ENCODE measurements around the gene GLO1.

DNA sequence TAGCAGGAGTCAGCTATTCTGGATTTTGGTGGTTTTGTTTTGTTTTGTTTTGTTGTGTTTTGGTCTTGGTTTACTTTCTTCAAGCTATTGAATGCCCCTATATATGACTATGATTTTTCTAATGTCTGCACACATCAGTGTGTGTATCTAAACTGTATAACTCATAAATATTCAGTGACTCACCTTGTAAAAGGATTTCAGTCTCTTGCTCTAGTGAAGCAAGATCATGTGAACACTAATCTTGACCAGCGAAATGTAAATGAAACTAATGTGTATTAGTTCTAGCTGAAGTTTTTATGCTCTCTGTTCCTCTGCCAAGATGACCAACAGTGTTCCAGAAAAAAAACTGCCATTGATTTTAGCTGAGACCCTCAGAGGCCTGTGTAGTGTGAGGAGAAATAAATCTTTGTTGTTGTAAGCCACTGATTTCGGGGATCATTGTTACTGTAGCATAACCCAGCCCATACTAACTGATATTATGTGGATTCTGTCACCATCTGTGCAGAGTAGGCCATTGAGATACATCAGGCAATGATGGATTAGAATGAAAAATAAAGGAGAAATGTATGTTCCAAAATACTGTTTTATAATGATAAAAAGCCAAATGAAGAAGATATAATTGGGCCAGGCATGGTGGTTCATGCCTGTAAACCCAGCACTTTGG lies 51.7 kb downstream of the GLO1 start:
- TF ChIP-seq, protein P1, sequence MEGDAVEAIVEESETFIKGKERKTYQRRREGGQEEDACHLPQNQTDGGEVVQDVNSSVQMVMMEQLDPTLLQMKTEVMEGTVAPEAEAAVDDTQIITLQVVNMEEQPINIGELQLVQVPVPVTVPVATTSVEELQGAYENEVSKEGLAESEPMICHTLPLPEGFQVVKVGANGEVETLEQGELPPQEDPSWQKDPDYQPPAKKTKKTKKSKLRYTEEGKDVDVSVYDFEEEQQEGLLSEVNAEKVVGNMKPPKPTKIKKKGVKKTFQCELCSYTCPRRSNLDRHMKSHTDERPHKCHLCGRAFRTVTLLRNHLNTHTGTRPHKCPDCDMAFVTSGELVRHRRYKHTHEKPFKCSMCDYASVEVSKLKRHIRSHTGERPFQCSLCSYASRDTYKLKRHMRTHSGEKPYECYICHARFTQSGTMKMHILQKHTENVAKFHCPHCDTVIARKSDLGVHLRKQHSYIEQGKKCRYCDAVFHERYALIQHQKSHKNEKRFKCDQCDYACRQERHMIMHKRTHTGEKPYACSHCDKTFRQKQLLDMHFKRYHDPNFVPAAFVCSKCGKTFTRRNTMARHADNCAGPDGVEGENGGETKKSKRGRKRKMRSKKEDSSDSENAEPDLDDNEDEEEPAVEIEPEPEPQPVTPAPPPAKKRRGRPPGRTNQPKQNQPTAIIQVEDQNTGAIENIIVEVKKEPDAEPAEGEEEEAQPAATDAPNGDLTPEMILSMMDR (IDR thresholded peaks at IDR 0.05; ENCODE audit: low read length) = no peak
- no peak for TF ChIP-seq EZH2 (optimal IDR thresholded peaks at IDR 0.05; ENCODE audit: low read depth, low read length)
